Measurements from ENCODE around the gene MS4A6A.

The MS4A6A gene

GRCh38 chr11:60175860-60176275 is 7.0 kb downstream of the MS4A6A start:
- Histone ChIP-seq H3K4me3 (ENCODE audit: low read length) (no peak overlapping the region), H3K56ac (ENCODE audit: low read length) (no peak overlapping the region), H3K27me3 (ENCODE audit: insufficient read depth, low read length, poor library complexity) (no peaks in the 10 kb centered on the region), H3K27ac (ENCODE audit: low read depth, low read length) (no peak overlapping the region), H4K5ac (ENCODE audit: low read length) (no peak overlapping the region), H3K9ac (ENCODE audit: low read length) (no peak overlapping the region), H2AK5ac (ENCODE audit: low read length) (no peak overlapping the region), H3K4me2 (ENCODE audit: low read length) (no peak overlapping the region), H3K79me1 (ENCODE audit: low read length) (no peaks in the 10 kb centered on the region), H2BK5ac (ENCODE audit: low read length) (no peak overlapping the region), H3K36me3 (ENCODE audit: control insufficient read depth, insufficient read depth, low read length) (no peaks in the 10 kb centered on the region), H4K8ac (ENCODE audit: low read depth, low read length) (no peak overlapping the region), H2BK15ac (replicated peaks; ENCODE audit: low read depth) (no peak overlapping the region), H3K79me2 (ENCODE audit: control insufficient read depth, insufficient read depth, low read length) (no peaks in the 10 kb centered on the region), H3K4ac (ENCODE audit: low read depth, low read length) (no peak overlapping the region), H2BK120ac (ENCODE audit: low read depth, low read length) (no peak overlapping the region), H3K4me1 (ENCODE audit: control insufficient read depth, low read depth, low read length) (no peaks in the 10 kb centered on the region), H3K23ac (ENCODE audit: low read length) (no peak overlapping the region), H3K18ac (ENCODE audit: low read length) (no peak overlapping the region)
- no CpG with 5 or more reads among the region's 5 CpGs for WGBS (ENCODE audit: extremely low coverage, insufficient coverage, low lambda C conversion rate)
- DNase-seq = no peak

GRCh38 chr11:60172011-60172410 is 10.9 kb downstream of the MS4A6A start:
- no peak overlapping the region for H3K4ac ChIP-seq (ENCODE audit: low read depth, low read length)

GRCh38 chr11:60170566-60170965 is 12.3 kb downstream of the MS4A6A start:
- Histone ChIP-seq H4K5ac (ENCODE audit: low read length) (no peak overlapping the region), H3K27me3 (ENCODE audit: insufficient read depth, low read length, poor library complexity) (no peaks in the 10 kb centered on the region), H3K79me1 (ENCODE audit: low read length) (no peaks in the 10 kb centered on the region), H3K4ac (ENCODE audit: low read depth, low read length) (no peak overlapping the region), H4K8ac (ENCODE audit: low read depth, low read length) (no peak overlapping the region), H2BK5ac (ENCODE audit: low read length) (no peak overlapping the region), H3K23ac (ENCODE audit: low read length) (no peak overlapping the region), H2BK15ac (replicated peaks; ENCODE audit: low read depth) (no peak overlapping the region), H3K36me3 (ENCODE audit: control insufficient read depth, insufficient read depth, low read length) (no peaks in the 10 kb centered on the region), H3K56ac (ENCODE audit: low read length) (no peak overlapping the region), H3K18ac (ENCODE audit: low read length) (no peak overlapping the region), H3K27ac (ENCODE audit: low read depth, low read length) (no peak overlapping the region), H3K79me2 (ENCODE audit: control insufficient read depth, insufficient read depth, low read length) (no peaks in the 10 kb centered on the region), H3K4me2 (ENCODE audit: low read length) (no peak overlapping the region), H3K4me3 (ENCODE audit: low read length) (no peak overlapping the region), H3K9ac (ENCODE audit: low read length) (no peak overlapping the region), H3K4me1 (ENCODE audit: control insufficient read depth, low read depth, low read length) (no peaks in the 10 kb centered on the region), H2AK5ac (ENCODE audit: low read length) (no peak overlapping the region), H2BK120ac (ENCODE audit: low read depth, low read length) (no peak overlapping the region)
- no peak for DNase-seq
- WGBS (ENCODE audit: extremely low coverage, insufficient coverage, low lambda C conversion rate) = no CpG with 5 or more reads among the region's 1 CpG

More at GRCh38 chr11:60172011-60172410, 10.9 kb downstream of the MS4A6A start:
- no peak overlapping the region for H2BK15ac ChIP-seq (replicated peaks; ENCODE audit: low read depth)
- H3K4me3 ChIP-seq (ENCODE audit: low read length) = no peak overlapping the region
- DNase-seq = no peak
- H3K27ac ChIP-seq (ENCODE audit: low read depth, low read length) = no peak overlapping the region
- H3K79me1 ChIP-seq (ENCODE audit: low read length) = no peaks in the 10 kb centered on the region
- no peak overlapping the region for H2AK5ac ChIP-seq (ENCODE audit: low read length)
- H3K4me2 ChIP-seq (ENCODE audit: low read length) = no peak overlapping the region
- H2BK5ac ChIP-seq (ENCODE audit: low read length) = no peak overlapping the region
- H3K9ac ChIP-seq (ENCODE audit: low read length) = no peak overlapping the region
- H2BK120ac ChIP-seq (ENCODE audit: low read depth, low read length) = no peak overlapping the region
- H3K36me3 ChIP-seq (ENCODE audit: control insufficient read depth, insufficient read depth, low read length) = no peaks in the 10 kb centered on the region
- H4K5ac ChIP-seq (ENCODE audit: low read length) = no peak overlapping the region
- no peaks in the 10 kb centered on the region for H3K79me2 ChIP-seq (ENCODE audit: control insufficient read depth, insufficient read depth, low read length)
- no peak overlapping the region for H3K56ac ChIP-seq (ENCODE audit: low read length)
- H4K8ac ChIP-seq (ENCODE audit: low read depth, low read length) = no peak overlapping the region
- no peak overlapping the region for H3K18ac ChIP-seq (ENCODE audit: low read length)
- no peaks in the 10 kb centered on the region for H3K4me1 ChIP-seq (ENCODE audit: control insufficient read depth, low read depth, low read length)
- no peak overlapping the region for H3K23ac ChIP-seq (ENCODE audit: low read length)
- no peaks in the 10 kb centered on the region for H3K27me3 ChIP-seq (ENCODE audit: insufficient read depth, low read length, poor library complexity)

GRCh38 chr11:60169264-60169915 is 13.5 kb downstream of the MS4A6A start:
- H3K79me1 ChIP-seq (ENCODE audit: low read length) = no peaks in the 10 kb centered on the region
- H2BK15ac ChIP-seq (replicated peaks; ENCODE audit: low read depth) = no peak overlapping the region
- no peak overlapping the region for H2BK120ac ChIP-seq (ENCODE audit: low read depth, low read length)
- no peaks in the 10 kb centered on the region for H3K36me3 ChIP-seq (ENCODE audit: control insufficient read depth, insufficient read depth, low read length)
- no peak overlapping the region for H3K4ac ChIP-seq (ENCODE audit: low read depth, low read length)
- no CpG with 5 or more reads among the region's 6 CpGs for WGBS (ENCODE audit: extremely low coverage, insufficient coverage, low lambda C conversion rate)
- H3K4me3 ChIP-seq (ENCODE audit: low read length) = no peak overlapping the region
- H3K23ac ChIP-seq (ENCODE audit: low read length) = no peak overlapping the region
- H4K5ac ChIP-seq (ENCODE audit: low read length) = no peak overlapping the region
- H3K56ac ChIP-seq (ENCODE audit: low read length) = no peak overlapping the region
- H3K9ac ChIP-seq (ENCODE audit: low read length) = no peak overlapping the region
- H3K4me1 ChIP-seq (ENCODE audit: control insufficient read depth, low read depth, low read length) = no peaks in the 10 kb centered on the region
- H3K27me3 ChIP-seq (ENCODE audit: insufficient read depth, low read length, poor library complexity) = no peaks in the 10 kb centered on the region
- H2BK5ac ChIP-seq (ENCODE audit: low read length) = no peak overlapping the region
- no peak overlapping the region for H3K27ac ChIP-seq (ENCODE audit: low read depth, low read length)
- no peak overlapping the region for H3K18ac ChIP-seq (ENCODE audit: low read length)
- no peak overlapping the region for H4K8ac ChIP-seq (ENCODE audit: low read depth, low read length)
- H3K4me2 ChIP-seq (ENCODE audit: low read length) = no peak overlapping the region
- H3K79me2 ChIP-seq (ENCODE audit: control insufficient read depth, insufficient read depth, low read length) = no peaks in the 10 kb centered on the region
- no peak overlapping the region for H2AK5ac ChIP-seq (ENCODE audit: low read length)
- DNase-seq = peak; percentile 81

GRCh38 chr11:60168306-60168705 is 14.6 kb downstream of the MS4A6A start:
- no CpG with 5 or more reads among the region's 6 CpGs for WGBS (ENCODE audit: extremely low coverage, insufficient coverage, low lambda C conversion rate)
- no peak overlapping the region for H3K23ac ChIP-seq (ENCODE audit: low read length)

GRCh38 chr11:60165951-60166350 is 16.9 kb downstream of the MS4A6A start:
- no peak overlapping the region for H3K4me3 ChIP-seq (ENCODE audit: low read length)
- H3K4me1 ChIP-seq (ENCODE audit: control insufficient read depth, low read depth, low read length) = no peaks in the 10 kb centered on the region
- no peak overlapping the region for H2BK120ac ChIP-seq (ENCODE audit: low read depth, low read length)
- H2AK5ac ChIP-seq (ENCODE audit: low read length) = no peak overlapping the region
- DNase-seq = no peak
- H3K79me1 ChIP-seq (ENCODE audit: low read length) = no peaks in the 10 kb centered on the region
- no peaks in the 10 kb centered on the region for H3K36me3 ChIP-seq (ENCODE audit: control insufficient read depth, insufficient read depth, low read length)
- no peak overlapping the region for H3K23ac ChIP-seq (ENCODE audit: low read length)
- H2BK15ac ChIP-seq (replicated peaks; ENCODE audit: low read depth) = no peak overlapping the region
- H2BK5ac ChIP-seq (ENCODE audit: low read length) = no peak overlapping the region
- H3K4ac ChIP-seq (ENCODE audit: low read depth, low read length) = no peak overlapping the region
- no peak overlapping the region for H3K4me2 ChIP-seq (ENCODE audit: low read length)
- H3K56ac ChIP-seq (ENCODE audit: low read length) = no peak overlapping the region
- H3K18ac ChIP-seq (ENCODE audit: low read length) = no peak overlapping the region
- no peak overlapping the region for H4K5ac ChIP-seq (ENCODE audit: low read length)
- H3K9ac ChIP-seq (ENCODE audit: low read length) = no peak overlapping the region
- no peak overlapping the region for H3K27ac ChIP-seq (ENCODE audit: low read depth, low read length)
- H3K27me3 ChIP-seq (ENCODE audit: insufficient read depth, low read length, poor library complexity) = no peaks in the 10 kb centered on the region
- H4K8ac ChIP-seq (ENCODE audit: low read depth, low read length) = no peak overlapping the region
- H3K79me2 ChIP-seq (ENCODE audit: control insufficient read depth, insufficient read depth, low read length) = no peaks in the 10 kb centered on the region

More at GRCh38 chr11:60168306-60168705, 14.6 kb downstream of the MS4A6A start:
- H4K8ac ChIP-seq (ENCODE audit: low read depth, low read length) = no peak overlapping the region
- no peak overlapping the region for H2BK15ac ChIP-seq (replicated peaks; ENCODE audit: low read depth)
- H3K79me2 ChIP-seq (ENCODE audit: control insufficient read depth, insufficient read depth, low read length) = no peaks in the 10 kb centered on the region
- H3K4ac ChIP-seq (ENCODE audit: low read depth, low read length) = no peak overlapping the region
- H3K79me1 ChIP-seq (ENCODE audit: low read length) = no peaks in the 10 kb centered on the region
- no peak overlapping the region for H2AK5ac ChIP-seq (ENCODE audit: low read length)
- H3K4me2 ChIP-seq (ENCODE audit: low read length) = no peak overlapping the region
- no peak overlapping the region for H4K5ac ChIP-seq (ENCODE audit: low read length)
- no peak overlapping the region for H3K18ac ChIP-seq (ENCODE audit: low read length)
- H3K9ac ChIP-seq (ENCODE audit: low read length) = no peak overlapping the region
- H2BK120ac ChIP-seq (ENCODE audit: low read depth, low read length) = no peak overlapping the region
- DNase-seq = no peak
- no peaks in the 10 kb centered on the region for H3K4me1 ChIP-seq (ENCODE audit: control insufficient read depth, low read depth, low read length)
- no peak overlapping the region for H3K27ac ChIP-seq (ENCODE audit: low read depth, low read length)
- no peaks in the 10 kb centered on the region for H3K27me3 ChIP-seq (ENCODE audit: insufficient read depth, low read length, poor library complexity)
- no peaks in the 10 kb centered on the region for H3K36me3 ChIP-seq (ENCODE audit: control insufficient read depth, insufficient read depth, low read length)
- no peak overlapping the region for H3K56ac ChIP-seq (ENCODE audit: low read length)
- no peak overlapping the region for H2BK5ac ChIP-seq (ENCODE audit: low read length)
- no peak overlapping the region for H3K4me3 ChIP-seq (ENCODE audit: low read length)

All from mesendoderm (in vitro differentiated cells).